Bronchial epithelial cell (primary cell): Measurements from ENCODE around the gene SLIT3. TPM values are rescaled to one million over a fixed set of nuclear protein-coding genes. Genes with fewer than 3 reads are reported as not detected.
"Not testable (repeated sequence)": the region's sequence is repeated elsewhere in the genome, so short reads cannot be mapped to it uniquely, and the experiment has no call there.

Experiments
- DNase-seq: peaks from one replicate; pipeline ENCODE4 v3.0.0-alpha.2; 2010; ENCODE audit warnings: low read depth
- FAIRE-seq: peaks from 2 replicates; lab custom pipeline; 2011; peaks lifted over from hg19 to GRCh38; lab: Jason Lieb, UNC
- H3K27me3 ChIP-seq: 2 replicates; pipeline ENCODE4 v1.5.1; 2011; ENCODE audit warnings: low read length; ENCODE audit not compliant: control insufficient read depth, insufficient read depth
- H3K36me3 ChIP-seq: 2 replicates; pipeline ENCODE4 v1.5.1; 2011; ENCODE audit warnings: low read length; ENCODE audit not compliant: control insufficient read depth, insufficient read depth
- H3K4me3 ChIP-seq: 2 replicates; pipeline ENCODE4 v1.5.1; 2011; ENCODE audit warnings: mild to moderate bottlenecking, low read depth, low read length, control low read depth
- CTCF ChIP-seq: IDR thresholded peaks from 2 replicates; pipeline ENCODE4 v1.5.1; 2011; ENCODE audit warnings: mild to moderate bottlenecking, moderate library complexity, low read length, control low read depth, inconsistent platforms; ENCODE audit not compliant: insufficient read depth, severe bottlenecking
- total RNA-seq: library from RNA; depleted of rRNA; stranded (reverse); fragments of >200 nt; gene quantifications from 2 replicates; pipeline ENCODE4 v1.2.1, GENCODE V29; 2014

Gene SLIT3
- total RNA-seq, 1 donor from 2014 or later, result 0.79 TPM

GRCh38 chr5:169218861-169219260 lies 82.1 kb downstream of the SLIT3 start:
- Histone ChIP-seq H3K27me3 (no peaks in the 10 kb centered on the region), H3K36me3 (no peaks in the 10 kb centered on the region), H3K4me3 (no peak overlapping the region)
- FAIRE-seq (no peak), DNase-seq (no peak)
- TF ChIP-seq CTCF, result no peak

- no peaks in the 10 kb centered on the region for H3K36me3 ChIP-seq
- no peak overlapping the region for H3K4me3 ChIP-seq
- no peaks in the 10 kb centered on the region for H3K27me3 ChIP-seq
- no peak for FAIRE-seq
- no peak for TF ChIP-seq CTCF
- no peak for DNase-seq
Measured at GRCh38 chr5:169218176-169218575, 82.8 kb downstream of the SLIT3 start.

- no peak overlapping the region for H3K4me3 ChIP-seq
- no peak for TF ChIP-seq CTCF
- H3K36me3 ChIP-seq, result no peaks in the 10 kb centered on the region
- DNase-seq (no peak), FAIRE-seq (no peak)
- H3K27me3 ChIP-seq, result no peaks in the 10 kb centered on the region
Measured at GRCh38 chr5:169216866-169217265, 84.1 kb downstream of the SLIT3 start.

GRCh38 chr5:169213479-169213878 lies 87.5 kb downstream of the SLIT3 start:
- no peaks in the 10 kb centered on the region for H3K27me3 ChIP-seq
- no peak overlapping the region for H3K4me3 ChIP-seq
- FAIRE-seq (no peak), DNase-seq (peak; percentile 15)
- TF ChIP-seq CTCF, result no peak
- H3K36me3 ChIP-seq, result no peaks in the 10 kb centered on the region

- H3K36me3 ChIP-seq, H3K4me3 ChIP-seq, H3K27me3 ChIP-seq, FAIRE-seq, DNase-seq: not testable (repeated sequence)
Measured at GRCh38 chr5:169211761-169212160, 89.2 kb downstream of the SLIT3 start.

GRCh38 chr5:169204788-169205400 lies 96.0 kb downstream of the SLIT3 start:
- no peak for TF ChIP-seq CTCF
- no peak overlapping the region for H3K4me3 ChIP-seq
- FAIRE-seq (no peak), DNase-seq (no peak)
- H3K27me3 ChIP-seq, result no peaks in the 10 kb centered on the region
- no peaks in the 10 kb centered on the region for H3K36me3 ChIP-seq
